ENCODE measurements around the gene COL9A3. TPM values are rescaled to one million over a fixed set of nuclear protein-coding genes. Genes with fewer than 3 reads are reported as not detected.
"Not testable (repeated sequence)": the region's sequence is repeated elsewhere in the genome, so short reads cannot be mapped to it uniquely, and the experiment has no call there.

Gene COL9A3
- polyA plus RNA-seq, 3 donors = 2.9 to 8.1 (median 5.1) TPM

DNA sequence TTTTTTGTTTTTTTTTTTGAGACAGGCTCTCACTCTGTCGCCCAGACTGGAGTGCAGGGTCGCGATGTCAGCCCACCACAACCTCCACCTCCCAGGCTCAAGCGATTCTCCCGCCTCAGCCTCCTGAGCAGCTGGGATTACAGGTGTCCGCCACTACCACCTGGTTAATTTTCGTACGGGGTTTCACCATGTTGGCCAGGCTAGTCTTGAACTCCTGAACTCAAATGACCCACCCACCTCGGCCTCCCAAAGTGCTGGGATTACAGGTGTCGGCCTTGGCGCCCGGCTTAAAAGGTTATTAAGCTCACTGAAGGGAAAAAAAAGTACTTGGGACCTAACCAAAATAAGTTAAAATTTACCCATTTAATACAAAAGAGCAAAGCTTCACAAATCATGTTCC is 42.9 kb downstream of the COL9A3 start:
- 78 to 92% (median 90%) methylated on average over 12 of the region's 12 CpGs for WGBS, 3 donors
- no peak overlapping the region for H3K27ac ChIP-seq (ENCODE audit: low read depth, low read length)

DNA sequence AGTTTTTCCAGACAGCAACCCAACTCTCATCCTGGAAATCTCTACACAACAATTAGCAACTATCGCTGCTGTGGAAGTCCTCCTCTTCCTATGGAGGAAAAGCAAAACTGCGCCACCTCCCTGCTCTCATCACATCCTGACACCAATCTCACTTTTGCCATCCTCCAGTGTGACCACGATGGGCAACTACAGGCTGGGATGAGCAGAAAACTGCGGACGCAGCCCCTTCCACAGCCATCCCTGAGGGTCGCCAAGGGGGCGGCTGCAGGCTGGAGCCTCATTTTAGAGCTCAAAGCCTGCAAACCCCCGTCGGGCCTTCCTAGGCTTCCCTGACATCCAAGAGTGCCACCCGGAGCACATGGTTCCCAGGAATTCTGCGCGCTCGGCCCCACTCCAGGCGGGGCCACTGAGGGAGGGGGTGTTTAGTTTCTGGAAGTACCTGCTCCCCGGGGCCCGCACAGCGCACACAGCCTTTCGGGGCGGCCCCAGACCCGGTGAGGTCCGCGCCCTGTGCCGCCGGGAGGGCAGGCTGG is 43.6 kb downstream of the COL9A3 start:
- 20 to 26% (median 25%) methylated on average over 24 of the region's 24 CpGs for WGBS, 3 donors
- no peak overlapping the region for H3K27ac ChIP-seq (ENCODE audit: low read depth, low read length)

DNA sequence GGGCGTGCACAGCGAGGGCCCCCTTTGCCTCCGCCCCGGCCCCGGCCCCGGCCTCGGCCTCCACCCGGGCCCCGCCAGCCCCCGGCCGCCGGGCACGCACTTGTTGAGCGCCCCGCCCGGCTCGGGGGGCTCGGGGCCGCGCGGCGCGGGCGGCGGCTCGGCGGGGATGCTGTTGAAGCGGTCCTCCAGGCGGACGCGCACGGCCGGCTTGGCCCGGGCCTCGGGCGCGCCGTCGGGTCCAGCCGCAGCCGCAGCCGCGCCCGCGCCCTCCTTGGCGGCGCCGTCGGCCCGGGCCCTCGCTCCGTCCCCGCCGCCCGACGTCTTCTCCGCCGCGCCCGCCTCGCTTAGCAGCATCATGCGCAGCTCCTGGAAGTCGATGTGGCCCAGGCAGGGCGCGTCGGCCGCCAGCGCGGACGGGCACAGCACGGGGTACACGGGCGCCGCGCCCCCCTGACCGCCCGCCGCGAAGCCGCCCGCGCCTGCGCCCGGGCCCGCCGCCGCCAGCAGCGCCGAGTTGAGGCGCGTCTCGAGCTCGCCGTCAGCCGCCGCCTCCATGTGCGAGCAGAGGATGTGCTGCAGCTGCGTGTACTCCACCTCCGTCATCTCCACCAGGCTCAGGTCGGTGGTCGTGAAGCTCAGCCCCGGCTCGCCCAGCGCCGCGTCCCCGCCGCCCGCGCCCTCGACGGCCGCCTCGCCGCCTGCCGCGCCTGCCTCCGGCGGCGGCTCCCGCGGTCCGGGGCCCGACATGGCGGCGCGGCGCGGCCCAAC is 44.3 kb downstream of the COL9A3 start:
- WGBS, 3 donors = 0 to 1% (median 1%) methylated on average over 34 to 129 of the region's 129 CpGs
- no peak overlapping the region for H3K27ac ChIP-seq (ENCODE audit: low read depth, low read length)

DNA sequence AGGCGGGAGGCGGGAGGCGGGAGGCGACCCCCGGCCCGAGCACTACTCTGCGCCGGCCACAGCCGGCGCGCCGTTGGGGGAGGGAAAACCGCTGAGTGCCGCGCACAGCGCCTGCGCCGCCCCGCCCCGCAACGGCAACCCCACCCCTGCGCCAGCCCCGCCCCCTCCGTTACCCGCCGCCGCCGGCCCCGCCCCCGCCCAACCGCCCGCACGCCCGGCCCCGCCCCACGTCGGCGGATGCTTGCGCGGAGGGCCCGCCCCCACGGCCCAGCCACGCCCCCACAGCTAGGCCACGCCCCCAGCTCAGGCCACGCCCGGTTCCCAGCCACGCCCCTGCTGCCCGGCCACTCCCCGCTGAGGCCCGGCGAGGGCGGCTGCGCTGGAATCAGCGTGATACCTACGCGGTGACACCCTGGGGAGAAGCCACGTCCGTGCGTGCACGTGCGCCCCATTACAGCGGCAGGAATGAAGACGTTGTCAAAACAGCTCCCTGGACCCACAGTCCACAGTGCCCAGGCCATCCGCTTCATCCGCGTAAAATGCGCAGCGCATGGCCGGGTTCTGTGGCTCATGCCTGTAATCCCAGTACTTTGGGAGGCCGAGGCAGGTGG is 45.0 kb downstream of the COL9A3 start, which contains the start of gene TCFL5:
Gene TCFL5, minus strand, starts transcription at position 97 of the 611 bp plus-strand sequence. CDS start 152 bp downstream, outside the sequence.
- 10 to 14% (median 11%) methylated on average over 38 to 69 of the region's 70 CpGs for WGBS, 3 donors
- no peak within 1 kb of the TSS for H3K27ac ChIP-seq (ENCODE audit: low read depth, low read length)

DNA sequence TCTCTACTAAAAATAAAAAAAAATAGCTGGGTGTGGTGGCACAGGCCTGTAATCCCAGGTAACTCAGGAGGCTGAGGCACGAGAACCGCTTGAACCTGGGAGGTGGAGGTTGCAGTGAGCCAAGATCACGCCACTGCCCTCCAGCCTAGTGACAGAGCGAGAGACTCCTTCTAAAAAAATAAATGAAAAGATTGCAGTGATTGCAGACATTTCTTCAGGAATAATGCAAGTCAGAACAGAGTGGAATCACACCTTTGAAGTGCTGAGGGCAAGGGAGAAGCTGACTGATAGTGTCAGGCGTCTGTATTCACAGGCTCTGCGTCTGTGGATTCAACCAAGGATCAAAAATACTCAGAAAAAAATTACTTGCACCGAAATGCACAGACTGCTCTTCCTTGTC is 47.4 kb downstream of the COL9A3 start:
- H3K27ac ChIP-seq (ENCODE audit: low read depth, low read length) = no peak overlapping the region
- 92 to 95% (median 94%) methylated on average over 7 of the region's 7 CpGs for WGBS, 3 donors

DNA sequence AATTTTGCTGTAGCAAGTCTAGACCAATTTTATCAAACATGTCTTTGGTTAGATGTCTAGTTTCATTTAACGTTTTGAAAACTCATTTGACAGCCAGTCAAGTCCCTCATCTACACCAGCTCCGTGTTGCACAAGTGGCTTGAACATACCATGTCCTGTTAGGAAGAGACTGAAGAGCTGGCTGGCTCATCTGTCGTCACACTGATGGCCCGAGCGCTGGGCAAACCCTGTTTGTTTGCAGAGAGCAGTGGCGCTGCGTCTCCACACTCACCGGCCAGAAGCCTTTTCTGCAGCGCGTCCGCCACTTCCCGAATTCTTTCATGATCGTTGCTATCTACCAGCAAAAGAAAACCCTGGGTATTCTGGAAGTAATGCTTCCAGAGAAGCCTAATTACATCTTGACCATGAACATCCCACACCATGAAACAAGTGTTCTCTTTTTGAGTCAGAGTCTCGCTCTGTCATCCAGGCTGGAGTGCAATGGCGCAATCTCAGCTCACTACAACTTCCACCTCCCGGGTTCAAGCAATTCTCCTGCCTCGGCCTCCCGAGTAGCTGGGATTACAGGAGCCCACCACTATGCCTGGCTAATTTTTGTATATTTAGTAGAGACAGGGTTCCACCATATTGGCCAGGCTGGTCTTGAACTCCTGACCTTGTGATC is 55.5 kb downstream of the COL9A3 start:
- H3K27ac ChIP-seq (ENCODE audit: low read depth, low read length) = no peak overlapping the region
- WGBS, 3 donors = 56 to 79% (median 77%) methylated on average over 18 of the region's 18 CpGs

DNA sequence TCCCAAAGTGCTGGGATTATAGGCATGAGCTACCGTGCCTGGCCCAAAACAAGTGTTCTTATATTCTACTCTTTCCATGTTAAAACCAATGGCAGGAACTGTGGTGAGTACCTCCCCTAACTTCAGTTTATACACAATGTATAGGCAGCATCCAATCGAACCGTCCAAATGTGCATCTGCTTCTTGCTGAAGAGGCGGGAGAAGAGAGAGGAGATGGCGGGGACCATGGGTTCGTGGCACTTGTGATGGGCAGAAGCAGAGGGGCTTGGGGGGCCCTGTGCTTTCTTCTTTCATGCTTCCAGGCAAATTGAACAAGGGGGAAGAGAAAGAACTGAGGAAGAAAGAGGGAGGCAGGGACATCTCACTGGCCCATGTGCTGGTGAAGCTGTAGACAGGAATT is 56.0 kb downstream of the COL9A3 start:
- no peak overlapping the region for H3K27ac ChIP-seq (ENCODE audit: low read depth, low read length)
- 83 to 91% (median 91%) methylated on average over 6 of the region's 6 CpGs for WGBS, 3 donors

DNA sequence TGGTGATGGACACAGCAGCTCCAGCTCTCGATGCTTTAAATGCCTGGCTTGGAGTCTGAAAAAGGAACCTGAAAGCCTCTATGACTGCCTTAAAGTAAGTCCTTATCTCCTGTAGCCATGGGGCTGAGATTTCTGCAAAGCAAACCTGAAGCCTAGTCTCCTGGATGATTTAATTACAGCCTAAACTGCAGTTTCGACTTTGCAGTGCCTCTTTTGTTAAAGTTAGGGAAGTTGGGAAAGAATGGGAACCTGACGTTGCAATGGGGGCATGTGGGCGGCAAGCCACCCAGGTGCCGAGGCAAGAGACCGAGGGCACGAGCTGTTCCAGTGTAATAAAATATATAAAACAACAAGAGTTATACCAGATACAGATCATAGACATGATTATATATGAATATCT is 56.4 kb downstream of the COL9A3 start:
- 60 to 77% (median 63%) methylated on average over 7 of the region's 7 CpGs for WGBS, 3 donors
- no peak overlapping the region for H3K27ac ChIP-seq (ENCODE audit: low read depth, low read length)

DNA sequence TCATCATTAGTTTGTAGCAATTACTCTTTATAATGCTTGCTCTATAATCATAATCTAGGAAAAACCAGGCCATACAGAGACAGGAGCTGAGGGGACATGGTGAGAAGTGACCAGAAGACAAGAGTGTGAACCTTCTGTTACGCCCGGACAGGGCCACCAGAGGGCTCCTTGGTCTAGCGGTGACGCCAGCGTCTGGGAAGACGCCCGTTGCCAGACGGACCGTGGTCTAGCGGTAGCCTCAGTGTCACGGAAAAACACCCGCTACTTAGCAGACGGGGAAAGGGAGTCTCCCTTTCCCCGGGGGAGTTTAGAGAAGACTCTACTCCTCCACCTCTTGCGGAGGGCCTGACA is 56.8 kb downstream of the COL9A3 start:
- not testable (repeated sequence) for H3K27ac ChIP-seq (ENCODE audit: low read depth, low read length)
- 2 to 7% (median 3%) methylated on average over 13 to 14 of the region's 15 CpGs for WGBS, 3 donors

DNA sequence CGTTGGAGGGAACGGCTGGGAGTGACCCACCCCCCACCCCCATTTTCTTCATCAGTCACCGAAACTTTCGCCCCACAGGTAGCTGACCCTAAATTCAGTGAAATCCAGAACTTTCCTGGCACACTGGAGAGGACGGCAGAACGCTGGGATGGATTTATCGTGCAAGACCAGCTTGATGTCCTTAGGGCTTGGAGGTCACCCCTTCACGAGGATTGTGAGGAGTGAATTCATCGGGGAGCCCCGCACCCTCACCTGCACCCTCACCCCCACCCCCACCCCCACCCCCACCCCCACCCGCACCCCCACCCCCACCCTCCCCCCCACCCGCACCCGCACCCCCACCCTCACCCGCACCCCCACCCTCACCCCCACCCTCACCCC is 58.1 kb downstream of the COL9A3 start:
- H3K27ac ChIP-seq (ENCODE audit: low read depth, low read length) = no peak overlapping the region
- WGBS, 3 donors = 83 to 87% (median 84%) methylated on average over 8 to 10 of the region's 14 CpGs

DNA sequence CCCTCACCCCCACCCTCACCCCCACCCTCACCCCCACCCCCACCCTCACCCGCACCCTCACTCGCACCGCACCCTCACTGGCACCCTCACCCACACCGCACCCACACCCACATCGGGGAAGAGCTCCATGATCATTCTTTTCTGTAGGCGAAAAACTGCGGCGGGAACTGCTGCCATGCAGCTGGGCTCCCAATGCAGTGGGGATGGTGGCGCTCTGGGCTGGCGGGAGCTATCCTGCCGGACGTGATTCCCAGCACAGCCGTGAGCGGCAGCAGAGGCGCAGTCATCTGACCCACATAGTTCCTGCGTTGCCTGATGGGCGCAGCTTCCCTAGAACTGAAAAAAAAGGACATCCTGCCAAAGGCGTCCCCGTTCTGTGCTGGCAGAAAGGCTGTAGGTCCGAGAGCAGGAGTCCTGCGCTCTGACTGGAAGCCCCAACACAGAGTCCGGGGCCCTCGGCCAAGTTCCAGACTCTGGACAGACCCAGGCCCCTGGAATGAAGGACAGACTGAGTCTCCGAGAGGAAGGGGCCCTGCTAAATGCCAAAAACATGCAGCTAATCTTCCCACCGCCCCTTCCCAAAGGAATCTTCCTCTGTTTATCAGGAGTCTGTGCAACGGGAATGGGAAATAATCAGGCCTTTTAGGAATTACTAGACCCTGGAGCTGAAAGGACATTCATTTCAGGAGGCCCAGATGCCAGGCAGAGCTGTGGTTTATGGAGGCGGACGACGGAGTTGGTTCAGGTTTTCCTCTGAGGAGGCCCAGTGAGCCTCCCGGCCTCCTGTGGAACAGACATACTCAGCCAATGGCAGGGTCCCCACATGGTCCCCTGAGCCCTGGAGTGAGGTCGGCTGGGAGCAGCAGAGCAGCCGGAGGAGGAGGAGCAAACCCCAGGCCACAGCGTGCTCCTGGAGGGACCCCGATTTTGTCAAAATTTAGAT is 58.8 kb downstream of the COL9A3 start:
- 33 to 43% (median 39%) methylated on average over 31 to 34 of the region's 34 CpGs for WGBS, 3 donors
- H3K27ac ChIP-seq (ENCODE audit: low read depth, low read length) = no peak overlapping the region

DNA sequence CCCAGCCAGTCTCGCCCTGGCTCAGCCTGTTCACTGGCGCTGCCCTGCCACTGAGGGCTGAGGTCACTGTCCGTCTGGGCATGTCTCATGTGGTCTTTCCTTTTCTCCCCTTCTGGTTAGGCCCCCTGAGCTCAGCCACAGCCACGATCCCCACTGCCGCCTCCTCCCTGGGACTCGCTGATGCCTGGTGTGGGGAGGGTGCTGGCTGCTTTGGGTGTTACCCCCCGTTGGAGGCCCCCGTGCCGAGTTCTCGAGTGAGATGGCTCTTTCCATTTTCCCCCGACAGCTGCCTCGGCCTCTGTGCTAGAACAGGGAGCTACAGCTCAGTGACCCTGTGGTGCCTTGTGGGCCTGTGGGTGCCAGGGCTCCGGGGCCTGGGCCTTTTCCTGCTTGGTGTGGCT is 59.7 kb downstream of the COL9A3 start:
- 57 to 74% (median 68%) methylated on average over 13 of the region's 13 CpGs for WGBS, 3 donors

DNA sequence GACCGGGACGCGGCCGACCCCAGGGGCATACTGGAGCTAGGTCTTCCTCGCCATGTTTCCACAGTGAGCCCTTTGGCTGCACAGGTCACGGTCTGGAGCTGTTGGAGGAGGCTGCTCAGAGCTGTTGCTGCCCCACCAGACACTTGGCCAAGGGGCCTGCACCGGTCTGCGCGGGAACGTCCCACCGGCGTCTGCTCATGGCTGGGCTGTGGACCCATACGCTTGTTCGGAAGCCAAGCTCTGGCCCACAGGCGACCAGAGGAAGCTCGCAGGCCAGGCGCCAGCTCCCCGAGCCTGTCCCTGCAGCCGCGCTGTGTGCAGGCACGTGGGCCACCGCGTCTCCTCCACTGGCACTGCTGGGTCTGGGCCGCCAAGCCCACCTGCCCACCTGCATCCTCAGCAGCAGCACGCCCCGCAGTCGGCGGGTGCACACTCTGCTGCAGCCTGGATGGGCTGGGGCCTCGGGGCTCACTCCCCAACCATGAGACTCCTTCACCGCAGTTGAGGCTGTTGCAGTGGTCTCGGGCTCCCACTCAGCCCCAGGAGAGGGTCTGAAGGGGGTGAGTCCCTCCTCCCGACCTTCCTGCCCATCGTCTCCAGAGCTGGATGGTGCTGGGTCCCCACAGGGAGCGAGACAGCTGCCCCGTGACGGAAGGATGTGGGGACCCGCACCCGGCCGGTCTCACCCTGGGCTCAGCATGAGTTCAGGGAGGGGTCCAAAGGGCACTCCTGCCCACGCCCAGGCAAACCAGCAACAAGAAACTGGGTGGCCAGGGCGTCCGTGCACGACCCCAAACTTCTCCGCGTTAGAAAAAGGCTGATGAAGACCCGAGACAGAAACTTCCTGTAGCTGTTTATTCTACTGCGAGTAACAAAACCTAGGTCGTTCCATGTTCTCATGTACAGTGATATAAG is 60.3 kb downstream of the COL9A3 start:
- 42 to 72% (median 57%) methylated on average over 47 to 48 of the region's 48 CpGs for WGBS, 3 donors
- H3K27ac ChIP-seq (ENCODE audit: low read depth, low read length) = no peak overlapping the region

More for the DNA sequence above, 59.7 kb downstream of the COL9A3 start:
- no peak overlapping the region for H3K27ac ChIP-seq (ENCODE audit: low read depth, low read length)

DNA sequence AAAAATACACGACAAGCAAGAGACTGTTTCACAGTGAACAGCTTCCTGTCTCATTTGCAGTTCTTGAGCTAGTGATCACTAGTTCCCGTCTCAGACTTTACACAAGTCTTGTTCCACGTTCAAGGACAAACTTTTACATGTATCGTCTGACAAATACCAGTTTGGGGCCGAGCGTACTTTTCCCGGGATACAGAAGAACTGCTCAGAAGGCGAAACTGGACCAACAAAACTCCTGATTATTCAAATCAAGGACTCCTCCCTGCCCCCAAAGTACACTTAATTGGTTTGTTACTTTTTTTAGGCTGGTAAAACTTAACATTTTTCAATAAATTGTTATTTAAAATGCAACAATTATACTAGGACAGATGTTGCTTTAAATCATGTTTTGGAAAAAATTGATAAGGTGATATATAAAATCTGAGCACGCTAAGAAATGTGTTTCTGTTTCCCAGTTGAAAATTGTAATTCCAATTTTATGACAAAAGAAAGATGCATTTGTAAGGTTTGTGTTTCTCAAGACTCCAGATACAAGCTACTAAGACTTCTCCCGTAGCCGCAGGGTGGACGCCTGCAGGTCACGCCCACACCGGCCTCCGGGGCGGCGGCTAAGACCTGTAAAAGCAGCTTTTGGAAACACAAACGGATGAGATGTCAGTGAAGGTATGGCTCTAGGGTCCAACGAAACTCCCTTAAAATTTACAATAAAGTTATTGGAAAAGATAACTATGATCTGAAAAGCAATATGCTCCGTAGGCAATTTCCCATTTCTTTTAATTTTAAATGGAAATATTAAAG is 61.6 kb downstream of the COL9A3 start:
- no peak overlapping the region for H3K27ac ChIP-seq (ENCODE audit: low read depth, low read length)
- WGBS, 3 donors = 79 to 89% (median 84%) methylated on average over 20 of the region's 20 CpGs

DNA sequence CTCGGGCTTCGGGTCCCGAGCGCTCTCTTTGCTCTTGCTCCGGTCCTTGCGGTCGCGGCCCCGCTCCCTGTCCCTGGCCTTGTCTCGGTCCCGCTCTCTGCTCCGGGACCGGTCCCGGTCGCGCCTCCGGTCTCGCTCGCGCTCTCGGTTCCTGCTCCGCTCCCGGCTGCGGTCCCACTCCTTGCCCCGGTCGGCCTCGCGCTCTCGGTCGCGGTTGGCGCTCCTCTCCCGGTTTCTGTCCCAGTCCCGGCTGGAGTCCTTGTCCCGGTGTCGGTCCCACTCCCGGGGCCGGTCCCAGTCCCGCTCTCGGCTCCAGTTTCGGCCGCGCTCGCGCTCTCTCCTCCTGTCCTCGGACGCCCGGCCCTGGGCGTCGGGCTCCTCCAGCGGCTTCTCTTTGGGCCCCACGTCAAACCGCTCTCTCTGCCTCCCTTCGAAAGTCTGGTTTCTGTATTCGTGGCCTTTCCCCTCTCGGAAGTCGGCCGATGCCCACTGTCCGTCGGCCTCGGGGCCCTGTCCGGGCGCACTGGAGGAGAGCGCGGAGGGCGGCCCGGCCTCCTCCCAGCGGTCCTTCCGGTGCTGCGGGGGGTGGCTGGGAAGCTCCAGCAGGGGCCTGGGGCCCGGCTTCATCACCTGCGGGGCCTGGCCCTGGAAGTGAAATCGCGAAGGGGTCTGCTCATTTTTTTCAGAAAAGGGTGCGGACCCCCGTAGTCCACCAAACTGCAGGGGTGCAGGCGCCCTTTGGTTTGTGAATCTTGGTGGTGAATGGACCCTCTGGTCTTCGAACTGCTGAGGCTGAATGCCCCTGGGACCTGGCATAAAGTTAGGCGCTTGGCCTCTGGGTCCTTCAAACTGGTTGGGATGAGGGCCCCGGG is 62.7 kb downstream of the COL9A3 start:
- H3K27ac ChIP-seq (ENCODE audit: low read depth, low read length) = no peak overlapping the region
- 78 to 82% (median 80%) methylated on average over 80 of the region's 80 CpGs for WGBS, 3 donors

Data from adipose tissue (tissue), 3 donors.